ENCODE measurements around the gene OR10G6.
"Not testable (repeated sequence)": the region's sequence is repeated elsewhere in the genome, so short reads cannot be mapped to it uniquely, and the experiment has no call there.

Gene OR10G6, protein sequence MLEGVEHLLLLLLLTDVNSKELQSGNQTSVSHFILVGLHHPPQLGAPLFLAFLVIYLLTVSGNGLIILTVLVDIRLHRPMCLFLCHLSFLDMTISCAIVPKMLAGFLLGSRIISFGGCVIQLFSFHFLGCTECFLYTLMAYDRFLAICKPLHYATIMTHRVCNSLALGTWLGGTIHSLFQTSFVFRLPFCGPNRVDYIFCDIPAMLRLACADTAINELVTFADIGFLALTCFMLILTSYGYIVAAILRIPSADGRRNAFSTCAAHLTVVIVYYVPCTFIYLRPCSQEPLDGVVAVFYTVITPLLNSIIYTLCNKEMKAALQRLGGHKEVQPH

DNA sequence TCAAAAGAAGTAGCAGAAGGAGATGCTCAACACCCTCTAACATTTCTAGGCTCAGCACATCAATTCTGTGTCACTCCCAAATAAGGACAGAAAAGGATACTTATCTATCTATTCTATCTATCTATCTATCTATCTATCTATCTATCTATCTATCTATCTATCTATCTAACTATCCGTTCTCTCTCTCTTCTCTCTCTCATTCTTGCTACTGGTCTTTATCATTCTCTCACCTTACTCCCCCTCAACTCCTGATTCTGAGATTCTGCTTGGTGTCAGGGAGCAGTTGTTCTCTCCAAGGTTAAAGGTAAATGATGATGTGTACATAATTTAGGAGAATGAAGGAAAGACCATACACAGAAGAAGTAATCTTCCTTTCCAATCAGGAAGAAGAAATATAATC is at the start of gene OR10G6:
Gene OR10G6 (minus strand): TSS at position 43 of the 400 bp plus-strand sequence. CDS start 0 bp downstream, at position 43.
- no peak for DNase-seq

GRCh38 chr11:124043420-124043819 is 48.5 kb upstream of the OR10G6 start:
- DNase-seq, result no peak

DNA sequence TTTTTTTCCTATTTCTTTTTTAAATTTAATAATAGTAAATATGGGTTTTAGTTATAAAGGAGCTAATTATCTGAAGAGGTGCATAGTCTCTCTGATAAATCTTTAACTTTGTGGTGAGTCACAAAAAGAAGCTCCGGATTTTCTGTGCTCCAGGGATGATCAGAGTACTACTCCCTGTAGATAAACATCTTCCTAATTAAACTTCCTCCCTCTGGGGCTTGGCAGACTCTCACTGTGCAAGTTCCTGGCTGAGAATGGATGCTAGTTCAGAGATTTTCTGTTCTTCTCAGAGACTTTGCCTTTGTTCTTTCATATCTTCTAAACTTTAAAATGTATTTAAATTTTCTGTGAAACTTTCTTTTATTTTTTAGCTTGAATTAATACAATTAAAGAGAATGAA is 46.3 kb upstream of the OR10G6 start, which contains the start of gene OR10G7:
Gene OR10G7 (minus strand): TSS at position 72 of the 400 bp plus-strand sequence. CDS start 2,324 bp downstream, outside the sequence.
- no peak for DNase-seq

DNA sequence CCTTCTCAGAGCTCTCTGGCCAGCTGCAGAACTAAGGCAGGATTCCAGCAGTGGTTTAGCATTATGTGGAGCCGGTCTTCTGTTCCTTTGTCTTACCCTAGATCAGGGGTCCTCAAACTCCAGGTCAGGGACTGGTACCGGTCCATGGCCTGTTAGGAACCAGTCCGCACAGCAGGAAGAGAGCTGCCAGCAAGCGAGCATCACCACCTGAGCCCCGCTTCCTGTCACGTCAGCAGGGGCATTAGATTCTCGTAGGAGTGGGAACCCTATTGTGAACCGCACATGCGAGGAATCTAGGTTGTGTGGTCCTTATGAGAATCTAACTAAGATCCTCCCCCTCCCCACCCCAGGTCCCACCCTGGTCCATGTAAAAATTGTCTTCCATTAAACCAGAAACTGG is 44.6 kb upstream of the OR10G6 start:
- DNase-seq, result no peak

GRCh38 chr11:124036666-124037065 is 41.7 kb upstream of the OR10G6 start:
- DNase-seq, result no peak

GRCh38 chr11:124026498-124026897 is 31.5 kb upstream of the OR10G6 start, which contains the start of gene OR10G8:
OR10G8 (plus strand) TSS chr11:124026798; CDS start chr11:124029623, 2,825 bp downstream.
- DNase-seq, result no peak

- not testable (repeated sequence) for DNase-seq
Measured at GRCh38 chr11:124015837-124016236, 20.9 kb upstream of the OR10G6 start.

DNA sequence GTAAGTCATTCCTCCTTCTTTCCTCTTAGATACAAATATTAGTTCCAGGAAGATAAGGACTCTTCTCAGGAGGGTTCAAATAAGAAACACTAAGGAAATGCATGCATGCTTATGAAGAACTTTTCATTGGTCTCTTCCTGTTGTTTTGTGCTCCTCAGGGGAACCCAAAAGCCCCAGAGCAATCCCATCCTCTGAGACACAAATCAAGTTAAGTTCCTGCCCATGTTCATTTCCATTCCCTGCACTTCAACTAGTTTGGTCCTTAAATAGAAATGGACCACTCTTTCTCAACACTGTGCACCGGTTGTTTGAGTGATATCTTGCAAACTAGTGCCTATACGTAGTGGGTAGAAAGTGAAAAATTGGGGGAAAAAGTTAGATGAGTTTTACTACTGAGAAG is 17.7 kb upstream of the OR10G6 start, which contains the start of gene OR10G4:
Gene OR10G4 (plus strand): TSS at position 301 of the 400 bp plus-strand sequence. CDS start 2,578 bp downstream, outside the sequence.
- DNase-seq, result no peak

GRCh38 chr11:123979311-123979710 is 15.7 kb downstream of the OR10G6 start:
- DNase-seq, result no peak

GRCh38 chr11:123977731-123978347 is 17.1 kb downstream of the OR10G6 start, which contains the start of gene OR10S1:
OR10S1 (minus strand) TSS chr11:123977781; CDS start chr11:123977664, 117 bp downstream.
- no peak for DNase-seq

- DNase-seq, result no peak
Measured at GRCh38 chr11:123976770-123977560, 18.0 kb downstream of the OR10G6 start.

- no peak for DNase-seq
Measured at GRCh38 chr11:123973816-123974215, 21.1 kb downstream of the OR10G6 start.

DNA sequence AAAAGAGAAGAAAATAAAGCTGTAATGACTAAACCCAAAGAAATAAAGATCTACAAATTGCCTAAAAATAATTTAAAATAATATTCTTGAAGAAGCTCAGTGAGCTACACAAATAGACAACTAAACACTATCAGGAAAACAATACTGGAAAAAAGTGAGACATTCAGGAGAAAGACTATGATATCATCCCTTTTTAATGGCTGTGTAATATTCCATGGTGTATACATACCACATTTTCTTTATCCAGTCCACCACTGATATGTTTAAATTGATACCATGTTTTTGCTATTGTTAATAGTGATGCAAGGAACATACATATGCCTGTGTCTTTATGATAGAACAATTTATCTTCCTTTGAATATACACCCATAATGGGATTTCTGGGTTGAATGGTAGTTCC is 38.2 kb downstream of the OR10G6 start:
- no peak for DNase-seq

DNA sequence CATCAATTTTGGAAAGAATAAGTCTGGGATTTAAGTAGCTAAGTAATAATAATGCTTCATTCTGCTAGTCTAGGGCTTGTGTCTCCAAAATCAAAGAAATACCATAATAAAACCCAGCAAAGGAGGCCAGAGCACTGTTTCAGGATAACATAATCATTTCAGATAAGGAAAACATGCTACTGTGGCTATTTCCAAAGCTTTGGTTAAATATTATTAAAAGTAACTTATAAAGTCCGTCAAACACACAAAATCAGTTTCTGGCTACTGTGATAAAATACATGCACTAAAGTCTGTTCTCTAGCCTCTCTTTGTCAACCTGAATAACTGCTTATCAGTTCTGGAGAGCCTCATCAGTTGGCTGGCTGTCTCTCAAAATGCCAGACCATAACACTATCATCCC is 49.8 kb downstream of the OR10G6 start:
- no peak for DNase-seq
